Measurements from ENCODE around the gene KLHL36. TPM values are rescaled to one million over a fixed set of nuclear protein-coding genes. Genes with fewer than 3 reads are reported as not detected.

The KLHL36 gene
- total and polyA plus RNA-seq, 9 of the 15 experiments (the other 6 are each of a cell fraction or from before 2014, with no cell fraction given), result 2.1 to 51.2 (median 18.5) TPM

GRCh38 chr16:84700446-84701300, 52.4 kb downstream of the KLHL36 start (continued):
- TF ChIP-seq, protein P1, sequence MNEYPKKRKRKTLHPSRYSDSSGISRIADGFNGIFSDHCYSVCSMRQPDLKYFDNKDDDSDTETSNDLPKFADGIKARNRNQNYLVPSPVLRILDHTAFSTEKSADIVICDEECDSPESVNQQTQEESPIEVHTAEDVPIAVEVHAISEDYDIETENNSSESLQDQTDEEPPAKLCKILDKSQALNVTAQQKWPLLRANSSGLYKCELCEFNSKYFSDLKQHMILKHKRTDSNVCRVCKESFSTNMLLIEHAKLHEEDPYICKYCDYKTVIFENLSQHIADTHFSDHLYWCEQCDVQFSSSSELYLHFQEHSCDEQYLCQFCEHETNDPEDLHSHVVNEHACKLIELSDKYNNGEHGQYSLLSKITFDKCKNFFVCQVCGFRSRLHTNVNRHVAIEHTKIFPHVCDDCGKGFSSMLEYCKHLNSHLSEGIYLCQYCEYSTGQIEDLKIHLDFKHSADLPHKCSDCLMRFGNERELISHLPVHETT (CRISPR knock-in tag; conservative IDR thresholded peaks at IDR 0.05 in 1 of 2, IDR thresholded peaks at IDR 0.05 in 1 of 2), result no peak
- TF ChIP-seq ARNT (IDR thresholded peaks at IDR 0.05) (peak in 1 of 2 experiments; percentile 38; a peak in 1 of 4 replicates), MGA (IDR thresholded peaks at IDR 0.05) (no peak), E2F3 (CRISPR knock-in tag; IDR thresholded peaks at IDR 0.05) (no peak), ZNF124 (CRISPR knock-in tag; IDR thresholded peaks at IDR 0.05) (no peak), SUPT5H (IDR thresholded peaks at IDR 0.05) (no peak), U2AF1 (optimal IDR thresholded peaks at IDR 0.05; ENCODE audit: low read depth, low read length) (no peak), SETDB1 (IDR thresholded peaks at IDR 0.05; ENCODE audit: low read length) (no peak), ZNF561 (CRISPR knock-in tag; conservative IDR thresholded peaks at IDR 0.05) (no peak), RFX1 (IDR thresholded peaks at IDR 0.05) (no peak), CREB5 (CRISPR knock-in tag; IDR thresholded peaks at IDR 0.05) (no peak), KDM1A (IDR thresholded peaks at IDR 0.05) (0 out of 4 replicates have a peak, but pooled peaks of 1 of the 2 experiments have one; percentile 23)
